H9 (cell line): ENCODE data around the gene LPCAT4. TPM values are rescaled to one million over a fixed set of nuclear protein-coding genes. Genes with fewer than 3 reads are reported as not detected.

Experiments used
- DNase-seq: peaks from one replicate; pipeline ENCODE4 v3.0.0-alpha.2; 2017
- H2AFZ ChIP-seq: one replicate; pipeline ENCODE4 v1.6.1; 2013; ENCODE audit warnings: mild to moderate bottlenecking, low read length, control low read depth, moderate library complexity
- H2AK5ac ChIP-seq: 2 replicates; pipeline ENCODE4 v1.6.1; 2013; ENCODE audit warnings: low read length, control low read depth, mixed read lengths; ENCODE audit not compliant: insufficient read length
- H2BK120ac ChIP-seq: one replicate; pipeline ENCODE4 v1.6.1; 2013; ENCODE audit warnings: low read depth, mild to moderate bottlenecking, low read length, control low read depth, inconsistent platforms; ENCODE audit not compliant: poor library complexity, severe bottlenecking
- H2BK12ac ChIP-seq: 2 replicates; pipeline ENCODE4 v1.6.1; 2013; ENCODE audit warnings: low read length, control low read depth, mixed read lengths, low read depth; ENCODE audit not compliant: insufficient read length
- H2BK15ac ChIP-seq: 2 replicates; pipeline ENCODE4 v1.6.1; 2013; ENCODE audit warnings: low read depth, low read length, control low read depth
- H2BK20ac ChIP-seq: one replicate; pipeline ENCODE4 v1.6.1; 2013; ENCODE audit warnings: low read depth, mild to moderate bottlenecking, low read length, control low read depth, inconsistent platforms; ENCODE audit not compliant: poor library complexity, severe bottlenecking
- H2BK5ac ChIP-seq: 2 replicates; pipeline ENCODE4 v1.6.1; 2013; ENCODE audit warnings: low read length, control low read depth, mixed read lengths; ENCODE audit not compliant: insufficient read length
- H3K14ac ChIP-seq: 2 replicates; pipeline ENCODE4 v1.6.1; 2013; ENCODE audit warnings: low read length, control low read depth; ENCODE audit not compliant: insufficient read depth
- H3K18ac ChIP-seq: 2 replicates; pipeline ENCODE4 v1.6.1; 2013; ENCODE audit warnings: low read depth, mild to moderate bottlenecking, mixed read lengths, low read length, control low read depth; ENCODE audit not compliant: insufficient read length
- H3K23ac ChIP-seq: 2 replicates; pipeline ENCODE4 v1.6.1; 2013; ENCODE audit warnings: low read length, control low read depth, mixed read lengths, low read depth; ENCODE audit not compliant: insufficient read length
- H3K23me2 ChIP-seq: 2 replicates; pipeline ENCODE4 v1.6.1; 2013; ENCODE audit warnings: low read depth, mild to moderate bottlenecking, mixed read lengths, low read length, control low read depth; ENCODE audit not compliant: insufficient read length, poor library complexity, severe bottlenecking
- H3K27ac ChIP-seq: 2 replicates; pipeline ENCODE4 v1.5.1; 2013; ENCODE audit warnings: low read length, control low read depth, mixed read lengths, low read depth; ENCODE audit not compliant: insufficient read length
- H3K27me3 ChIP-seq: 2 replicates; pipeline ENCODE4 v1.6.1; 2013; ENCODE audit warnings: low read length, control low read depth, inconsistent platforms; ENCODE audit not compliant: insufficient read depth
- H3K4ac ChIP-seq: 2 replicates; pipeline ENCODE4 v1.6.1; 2013; ENCODE audit warnings: low read depth, mild to moderate bottlenecking, control low read depth, inconsistent platforms, low read length, moderate library complexity
- H3K4me1 ChIP-seq: 2 replicates; pipeline ENCODE4 v1.6.1; 2013; ENCODE audit warnings: low read length, control low read depth, inconsistent platforms; ENCODE audit not compliant: insufficient read depth
- H3K4me2 ChIP-seq: 2 replicates; pipeline ENCODE4 v1.6.1; 2013; ENCODE audit warnings: low read length, control low read depth, mixed read lengths; ENCODE audit not compliant: insufficient read length, insufficient read depth
- H3K56ac ChIP-seq: 2 replicates; pipeline ENCODE4 v1.6.1; 2013; ENCODE audit warnings: low read depth, mild to moderate bottlenecking, mixed read lengths, low read length, control low read depth; ENCODE audit not compliant: insufficient read length
- H3K79me1 ChIP-seq: 2 replicates; pipeline ENCODE4 v1.6.1; 2013; ENCODE audit warnings: low read depth, mild to moderate bottlenecking, moderate library complexity, low read length, control low read depth, inconsistent platforms; ENCODE audit not compliant: insufficient read depth, poor library complexity, severe bottlenecking
- H3K79me2 ChIP-seq: 2 replicates; pipeline ENCODE4 v1.6.1; 2013; ENCODE audit warnings: low read length, control low read depth, inconsistent platforms; ENCODE audit not compliant: insufficient read depth
- H3K9ac ChIP-seq: 2 replicates; pipeline ENCODE4 v1.6.1; 2013; ENCODE audit warnings: low read length, control low read depth, mixed read lengths; ENCODE audit not compliant: insufficient read length; ENCODE audit errors: extremely low read depth
- H3K9me3 ChIP-seq: one replicate; pipeline ENCODE4 v1.6.1; 2013; ENCODE audit warnings: low read depth, low read length, inconsistent platforms; ENCODE audit not compliant: control insufficient read depth
- H3T11ph ChIP-seq: one replicate; pipeline ENCODE4 v1.6.1; 2013; ENCODE audit warnings: mild to moderate bottlenecking, low read length, control low read depth, inconsistent platforms
- H4K20me1 ChIP-seq: one replicate; pipeline ENCODE4 v1.6.1; 2013; ENCODE audit not compliant: control insufficient read depth, insufficient read length, insufficient read depth
- H4K5ac ChIP-seq: 2 replicates; pipeline ENCODE4 v1.6.1; 2013; ENCODE audit warnings: low read depth, mild to moderate bottlenecking, mixed read lengths, low read length, control low read depth; ENCODE audit not compliant: insufficient read length
- H4K8ac ChIP-seq: replicated peaks from 2 replicates; pipeline ENCODE4 v1.6.1; 2013; ENCODE audit warnings: low read length, control low read depth, mixed read lengths, low read depth; ENCODE audit not compliant: insufficient read length
- H4K91ac ChIP-seq: 2 replicates; pipeline ENCODE4 v1.6.1; 2013; ENCODE audit warnings: low read depth, mild to moderate bottlenecking, moderate library complexity, mixed read lengths, low read length, control low read depth; ENCODE audit not compliant: insufficient read length
- H3K27ac Mint-ChIP-seq, 3 experiments: 2 replicates in 2 of 3; 3 replicates in 1 of 3; pipeline ENCODE4 v1.8.0; 2020 to 2021; ENCODE audit warnings: mixed read lengths in 3 of 3, mild to moderate bottlenecking in 1 of 3, moderate library complexity in 1 of 3
- H3K27me3 Mint-ChIP-seq: 2 replicates; pipeline ENCODE4 v1.8.0; 2021; ENCODE audit warnings: low read depth, mild to moderate bottlenecking, moderate library complexity, mixed read lengths
- H3K36me3 Mint-ChIP-seq, 3 experiments: 2 replicates in 2 of 3; 3 replicates in 1 of 3; pipeline ENCODE4 v1.8.0; 2020 to 2021; ENCODE audit warnings: low read depth in 3 of 3, mixed read lengths in 3 of 3; ENCODE audit not compliant: insufficient read depth in 1 of 3
- H3K4me1 Mint-ChIP-seq, 2 experiments: 2 replicates each; pipeline ENCODE4 v1.8.0; 2020; ENCODE audit warnings: mixed read lengths in 2 of 2
- H3K4me3 Mint-ChIP-seq, 2 experiments: 2 replicates in 1 of 2; 3 replicates in 1 of 2; pipeline ENCODE4 v1.8.0; 2020 to 2021; ENCODE audit warnings: mild to moderate bottlenecking in 2 of 2, mixed read lengths in 2 of 2, moderate library complexity in 1 of 2
- H3K9me3 Mint-ChIP-seq, 2 experiments: 2 replicates in 1 of 2; 3 replicates in 1 of 2; pipeline ENCODE4 v1.8.0; 2020; ENCODE audit warnings: mild to moderate bottlenecking in 2 of 2, mixed read lengths in 2 of 2, moderate library complexity in 1 of 2
- CTCF ChIP-seq: fragments of 200-600 bp; sonication (generic); conservative IDR thresholded peaks from 3 replicates; pipeline ENCODE4 v1.8.0; 2021; ENCODE audit warnings: antibody characterized with exemption, mild to moderate bottlenecking
- WGBS: extraction: QIAGEN DNeasy Blood & Tissue Kit; methylation state at CpG from one replicate; pipeline ENCODE4 v1.1.7; 2013; ENCODE audit warnings: missing lambda C conversion rate, low lambda C conversion rate, mixed read lengths; ENCODE audit not compliant: insufficient read length; ENCODE audit errors: extremely low coverage; 5-methylcytosine and 5-hydroxymethylcytosine counted together
- total RNA-seq: library from RNA; stranded (reverse); gene quantifications from 2 replicates; pipeline ENCODE4 v1.2.1, GENCODE V29; 2021

The LPCAT4 gene
- total RNA-seq, 1 experiment from 2014 or later = 71.1 TPM

- no peak overlapping the region for H2AFZ ChIP-seq
- no peak overlapping the region for H2BK12ac ChIP-seq
- Mint-ChIP-seq H3K4me1 (peaks cover 12 to 14% of the 10 kb centered on the region in 2 experiments), H3K4me3 (no peak overlapping the region), H3K27me3 (peaks cover 2% of the 10 kb centered on the region), H3K36me3 (peaks cover 0 to 7% (median 5%) of the 10 kb centered on the region in 3 experiments; a peak in 4 of 7 replicates), H3K27ac (no peak overlapping the region), H3K9me3 (no peaks in the 10 kb centered on the region)
- no peak overlapping the region for H2BK15ac ChIP-seq
- H2AK5ac ChIP-seq = no peak overlapping the region
- no peaks in the 10 kb centered on the region for H3K23me2 ChIP-seq
- no peak overlapping the region for H2BK120ac ChIP-seq
- no peak overlapping the region for H2BK20ac ChIP-seq
- H3K79me2 ChIP-seq = no peaks in the 10 kb centered on the region
- H3K9me3 ChIP-seq = no peaks in the 10 kb centered on the region
- H3K79me1 ChIP-seq = no peaks in the 10 kb centered on the region
- no peak overlapping the region for H4K8ac ChIP-seq
- H3K4ac ChIP-seq = no peak overlapping the region
- TF ChIP-seq CTCF = no peak
- no peak overlapping the region for H4K5ac ChIP-seq
- WGBS = no CpG with 5 or more reads among the region's 1 CpG
- no peak overlapping the region for H3K27ac ChIP-seq
- H4K20me1 ChIP-seq = no peaks in the 10 kb centered on the region
- DNase-seq = no peak
- H3K56ac ChIP-seq = no peak overlapping the region
- no peak overlapping the region for H4K91ac ChIP-seq
- H3K23ac ChIP-seq = no peak overlapping the region
- no peak overlapping the region for H3T11ph ChIP-seq
- no peak overlapping the region for H3K18ac ChIP-seq
- H3K27me3 ChIP-seq = no peaks in the 10 kb centered on the region
- H3K14ac ChIP-seq = no peak overlapping the region
- H3K4me2 ChIP-seq = no peak overlapping the region
- H3K4me1 ChIP-seq = no peaks in the 10 kb centered on the region; the same call in 1 of the 2 replicates
- no peak overlapping the region for H3K9ac ChIP-seq
- no peak overlapping the region for H2BK5ac ChIP-seq
Measured at GRCh38 chr15:34348735-34349300, 18.2 kb downstream of the LPCAT4 start.
